Kidney (tissue), 14 donors: ENCODE data around the gene PKNOX2. TPM values are rescaled to one million over a fixed set of nuclear protein-coding genes. Genes with fewer than 3 reads are reported as not detected.

Experiments used
- DNase-seq, 5 donors: peaks; one replicate each; pipeline ENCODE4 v3.0.0-alpha.2; 2013 to 2020
- FAIRE-seq: peaks from 2 replicates; lab custom pipeline; 2012; peaks lifted over from hg19 to GRCh38; lab: Jason Lieb, UNC
- H3K27ac ChIP-seq, 2 donors: one replicate each; pipeline ENCODE4 v1.7.0; 2013; ENCODE audit warnings: low read depth in 2 of 2, low read length in 2 of 2, inconsistent platforms in 1 of 2
- H3K27me3 ChIP-seq: one replicate; pipeline ENCODE4 v1.7.1; 2013; ENCODE audit warnings: low read length, inconsistent platforms; ENCODE audit not compliant: control insufficient read depth, insufficient read depth
- H3K36me3 ChIP-seq, 3 donors: one replicate each; pipeline versions ENCODE4 v1.7.0 to v1.7.1; 2013; ENCODE audit warnings: low read length in 3 of 3, control low read depth in 1 of 3, inconsistent platforms in 1 of 3; ENCODE audit not compliant: insufficient read depth in 3 of 3, control insufficient read depth in 2 of 3
- H3K4me1 ChIP-seq, 3 donors: one replicate each; pipeline versions ENCODE4 v1.7.0 to v1.7.1; 2013; ENCODE audit warnings: low read length in 3 of 3, inconsistent platforms in 1 of 3, low read depth in 1 of 3; ENCODE audit not compliant: control insufficient read depth in 2 of 3, insufficient read depth in 2 of 3
- H3K4me3 ChIP-seq, 3 donors: one replicate each; pipeline versions ENCODE4 v1.7.0 to v1.8.1; 2013; ENCODE audit warnings: low read length in 3 of 3, control low read depth in 1 of 3, inconsistent platforms in 1 of 3
- H3K9ac ChIP-seq, 3 donors: one replicate each; pipeline versions ENCODE4 v1.7.0 to v1.7.1; 2013; ENCODE audit warnings: low read length in 3 of 3, control low read depth in 1 of 3, inconsistent platforms in 1 of 3
- H3K9me3 ChIP-seq, 3 donors: one replicate each; pipeline versions ENCODE4 v1.7.0 to v1.7.1; 2013; ENCODE audit warnings: low read length in 3 of 3, control low read depth in 1 of 3, inconsistent platforms in 1 of 3; ENCODE audit not compliant: control insufficient read depth in 2 of 3, insufficient read depth in 1 of 3
- CTCF ChIP-seq: IDR thresholded peaks from 3 replicates; pipeline ENCODE4 v1.5.1; 2012; ENCODE audit warnings: mild to moderate bottlenecking, moderate library complexity, borderline replicate concordance; ENCODE audit not compliant: insufficient read depth; ENCODE audit errors: extremely low read depth
- intact Hi-C: fragments of 100-400 bp; cut with DNase I; formaldehyde crosslinking; loops from one replicate; pipeline ENCODE4 v1.11.1; 2022
- polyA plus RNA-seq: library from polyadenylated mRNA; stranded (reverse); fragments of 350-450 nt; fragmentation: Illumina TruSeq; extraction: RNeasy Lipid Tissue Mini Kit (QIAGEN cat#74804); gene quantifications from one replicate; pipeline ENCODE4 v1.2.3, GENCODE V29; 2014; ENCODE audit warnings: low read depth, low replicate concordance; ENCODE audit not compliant: insufficient read depth
- total RNA-seq: library from RNA; stranded (reverse); fragmentation: NEBNext Ultra II Directional; extraction: Animal tissue kit (Norgen Biotek cat#: 25700); gene quantifications from one replicate; pipeline ENCODE4 v1.2.1, GENCODE V29; 2021
- donor health status: control.
- donor health status: control.
- donor health status: control.
- donor health status: control.
- donor health status: control.
- donor health status: DM: yes; HTN: yes; CAD: no.
- donor health status: Normal renal cell carcinoma (clear cell type).

The PKNOX2 gene
- total and polyA plus RNA-seq, 2 donors from 2014 or later = 1.5 to 6.0 TPM

GRCh38 chr11:125365196-125365931, 200.8 kb downstream of the PKNOX2 start:
- Histone ChIP-seq H3K36me3 (no peaks in the 10 kb centered on the region), H3K9ac (no peak overlapping the region), H3K9me3 (no peaks in the 10 kb centered on the region), H3K4me3 (no peak overlapping the region), H3K4me1 (no peaks in the 10 kb centered on the region), H3K27me3 (no peaks in the 10 kb centered on the region), H3K27ac (no peak overlapping the region)
- no peak for TF ChIP-seq CTCF
- FAIRE-seq = no peak
- intact Hi-C loops = no loop called here
- DNase-seq = no peak

- no peak overlapping the region for H3K9ac ChIP-seq
- H3K27me3 ChIP-seq = no peaks in the 10 kb centered on the region
- no peak for TF ChIP-seq CTCF
- H3K4me3 ChIP-seq = no peak overlapping the region
- DNase-seq (no peak), FAIRE-seq (no peak)
- no peaks in the 10 kb centered on the region for H3K9me3 ChIP-seq
- H3K36me3 ChIP-seq = no peaks in the 10 kb centered on the region
- no peaks in the 10 kb centered on the region for H3K4me1 ChIP-seq
- intact Hi-C loops = no loop called here
- H3K27ac ChIP-seq = no peak overlapping the region
Measured at GRCh38 chr11:125367710-125368109, 203.2 kb downstream of the PKNOX2 start.

GRCh38 chr11:125368757-125369156, 204.2 kb downstream of the PKNOX2 start:
- Histone ChIP-seq H3K4me3 (no peak overlapping the region), H3K36me3 (no peaks in the 10 kb centered on the region), H3K4me1 (no peaks in the 10 kb centered on the region), H3K27me3 (no peaks in the 10 kb centered on the region), H3K9ac (no peak overlapping the region), H3K9me3 (no peaks in the 10 kb centered on the region), H3K27ac (no peak overlapping the region)
- DNase-seq (no peak), FAIRE-seq (no peak)
- no peak for TF ChIP-seq CTCF
- intact Hi-C loops = no loop called here

GRCh38 chr11:125369808-125370207, 205.3 kb downstream of the PKNOX2 start:
- Histone ChIP-seq H3K4me3 (no peak overlapping the region), H3K9me3 (no peaks in the 10 kb centered on the region), H3K36me3 (no peaks in the 10 kb centered on the region), H3K27me3 (no peaks in the 10 kb centered on the region), H3K4me1 (peaks cover 0 to 2% (median 0%) of the 10 kb centered on the region in 3 donors), H3K27ac (no peak overlapping the region), H3K9ac (no peak overlapping the region)
- no peak for FAIRE-seq
- no peak for DNase-seq
- no peak for TF ChIP-seq CTCF
- intact Hi-C loops = no loop called here
